IPS-15b (cell line): Measurements from ENCODE around the gene SH2D2A.

Source experiments
- H3K27me3 ChIP-seq: one replicate; pipeline ENCODE4 v1.6.1; 2013; ENCODE audit warnings: low read length; ENCODE audit not compliant: control insufficient read depth, insufficient read depth
- H3K36me3 ChIP-seq: one replicate; pipeline ENCODE4 v1.6.1; 2013; ENCODE audit warnings: low read length; ENCODE audit not compliant: control insufficient read depth, insufficient read depth
- H3K4me1 ChIP-seq: one replicate; pipeline ENCODE4 v1.6.1; 2013; ENCODE audit warnings: mild to moderate bottlenecking, low read length; ENCODE audit not compliant: control insufficient read depth, insufficient read depth
- H3K4me3 ChIP-seq: one replicate; pipeline ENCODE4 v1.5.1; 2013; ENCODE audit warnings: low read depth, low read length
- H3K9ac ChIP-seq: one replicate; pipeline ENCODE4 v1.6.1; 2013; ENCODE audit warnings: low read depth, mild to moderate bottlenecking, low read length
- H3K9me3 ChIP-seq: one replicate; pipeline ENCODE4 v1.6.1; 2013; ENCODE audit warnings: mild to moderate bottlenecking, low read length; ENCODE audit not compliant: control insufficient read depth, insufficient read depth

Gene SH2D2A

DNA sequence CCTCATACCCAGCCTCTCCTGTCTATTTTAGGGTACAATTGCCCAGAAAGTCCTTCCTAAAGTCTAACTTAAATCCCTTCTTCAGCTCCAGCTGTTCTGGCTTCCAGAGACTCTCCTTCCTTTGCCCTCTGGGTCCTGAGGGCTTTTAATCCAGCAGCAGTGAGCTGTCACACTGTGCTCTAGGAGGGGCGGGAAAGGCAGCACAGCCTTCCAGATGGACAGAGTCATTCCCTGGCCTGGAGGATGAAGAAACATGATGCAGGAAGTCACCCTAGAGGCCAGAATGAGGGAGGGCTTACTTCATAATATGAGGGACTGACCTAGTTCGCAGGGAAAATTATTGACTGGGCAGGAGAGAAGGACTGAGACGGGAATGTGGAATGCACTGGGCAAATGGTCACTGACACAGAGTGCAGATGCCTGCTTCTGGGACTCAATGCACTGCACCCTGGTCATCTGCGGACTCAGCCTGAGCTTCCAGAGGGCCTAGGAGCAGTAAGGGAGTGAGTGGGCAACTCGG lies 1.3 kb downstream of the SH2D2A start:
- peaks cover 7% of the 10 kb centered on the region for H3K4me1 ChIP-seq
- H3K27me3 ChIP-seq = peaks cover 55% of the 10 kb centered on the region
- H3K36me3 ChIP-seq = no peaks in the 10 kb centered on the region
- no peaks in the 10 kb centered on the region for H3K9me3 ChIP-seq
- no peak overlapping the region for H3K9ac ChIP-seq
- no peak overlapping the region for H3K4me3 ChIP-seq

- H3K4me3 ChIP-seq = peak overlapping the region; percentile 62
- no peaks in the 10 kb centered on the region for H3K9me3 ChIP-seq
- H3K4me1 ChIP-seq = peaks cover 7% of the 10 kb centered on the region
- peaks cover 55% of the 10 kb centered on the region for H3K27me3 ChIP-seq
- no peaks in the 10 kb centered on the region for H3K36me3 ChIP-seq
- H3K9ac ChIP-seq = peak overlapping the region; percentile 8
These were observed 1.9 kb downstream of the SH2D2A start for GRCh38 chr1:156814571-156815260.

GRCh38 chr1:156813750-156814570 lies 2.7 kb downstream of the SH2D2A start:
- no peaks in the 10 kb centered on the region for H3K36me3 ChIP-seq

DNA sequence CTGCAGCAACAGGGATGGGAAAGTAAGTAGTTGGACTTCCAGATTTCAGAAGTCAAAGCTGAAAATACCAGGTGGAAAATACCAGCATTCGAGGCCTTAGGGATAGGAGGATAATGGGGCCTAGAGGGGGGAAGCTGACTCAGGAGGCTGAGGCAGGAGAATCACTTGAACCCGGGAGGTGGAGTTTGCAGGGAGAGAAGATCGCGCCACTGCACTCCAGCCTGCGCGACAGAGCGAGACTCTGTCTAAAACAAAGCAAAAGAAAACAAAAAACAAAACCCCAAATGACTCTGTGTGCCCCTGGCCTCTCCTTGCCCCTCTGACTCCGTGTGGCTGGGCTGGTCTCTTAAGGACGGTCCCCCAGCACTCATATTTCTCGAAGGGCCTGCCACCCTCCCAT lies 3.4 kb downstream of the SH2D2A start:
- H3K36me3 ChIP-seq = no peaks in the 10 kb centered on the region
- peak overlapping the region; percentile 66 for H3K9ac ChIP-seq
- no peaks in the 10 kb centered on the region for H3K9me3 ChIP-seq
- H3K4me3 ChIP-seq = peak overlapping the region; percentile 62
- peaks cover 7% of the 10 kb centered on the region for H3K4me1 ChIP-seq
- H3K27me3 ChIP-seq = peaks cover 54% of the 10 kb centered on the region

More at GRCh38 chr1:156813750-156814570, 2.7 kb downstream of the SH2D2A start:
- Histone ChIP-seq H3K4me3 (peak overlapping the region; percentile 62), H3K9ac (peak overlapping the region; percentile 66), H3K9me3 (no peaks in the 10 kb centered on the region), H3K4me1 (peaks cover 7% of the 10 kb centered on the region), H3K27me3 (peaks cover 55% of the 10 kb centered on the region)

GRCh38 chr1:156812293-156812990 lies 4.2 kb downstream of the SH2D2A start:
- H3K27me3 ChIP-seq = peaks cover 53% of the 10 kb centered on the region
- no peak overlapping the region for H3K9ac ChIP-seq
- H3K36me3 ChIP-seq = no peaks in the 10 kb centered on the region
- H3K9me3 ChIP-seq = no peaks in the 10 kb centered on the region
- peaks cover 7% of the 10 kb centered on the region for H3K4me1 ChIP-seq
- H3K4me3 ChIP-seq = no peak overlapping the region

- Histone ChIP-seq H3K27me3 (peaks cover 48% of the 10 kb centered on the region), H3K9me3 (no peaks in the 10 kb centered on the region), H3K4me1 (peaks cover 7% of the 10 kb centered on the region), H3K9ac (no peak overlapping the region), H3K36me3 (no peaks in the 10 kb centered on the region), H3K4me3 (no peak overlapping the region)
These were observed 5.5 kb downstream of the SH2D2A start for GRCh38 chr1:156811168-156811567.

GRCh38 chr1:156809711-156810366 lies 6.8 kb downstream of the SH2D2A start:
- no peak overlapping the region for H3K9ac ChIP-seq
- no peak overlapping the region for H3K4me3 ChIP-seq
- H3K36me3 ChIP-seq = peaks cover under 1% of the 10 kb centered on the region
- peaks cover 35% of the 10 kb centered on the region for H3K27me3 ChIP-seq
- no peaks in the 10 kb centered on the region for H3K9me3 ChIP-seq
- peaks cover 7% of the 10 kb centered on the region for H3K4me1 ChIP-seq

- Histone ChIP-seq H3K36me3 (peaks cover 3% of the 10 kb centered on the region), H3K4me3 (no peak overlapping the region), H3K4me1 (peaks cover 3% of the 10 kb centered on the region), H3K9me3 (no peaks in the 10 kb centered on the region), H3K27me3 (peaks cover 29% of the 10 kb centered on the region), H3K9ac (no peak overlapping the region)
These were observed 7.4 kb downstream of the SH2D2A start for GRCh38 chr1:156809281-156809680.

GRCh38 chr1:156808186-156809030 lies 8.2 kb downstream of the SH2D2A start:
- Histone ChIP-seq H3K9me3 (no peaks in the 10 kb centered on the region), H3K4me3 (no peak overlapping the region), H3K36me3 (peaks cover 3% of the 10 kb centered on the region), H3K4me1 (peaks cover 1% of the 10 kb centered on the region), H3K27me3 (peaks cover 25% of the 10 kb centered on the region), H3K9ac (no peak overlapping the region)

DNA sequence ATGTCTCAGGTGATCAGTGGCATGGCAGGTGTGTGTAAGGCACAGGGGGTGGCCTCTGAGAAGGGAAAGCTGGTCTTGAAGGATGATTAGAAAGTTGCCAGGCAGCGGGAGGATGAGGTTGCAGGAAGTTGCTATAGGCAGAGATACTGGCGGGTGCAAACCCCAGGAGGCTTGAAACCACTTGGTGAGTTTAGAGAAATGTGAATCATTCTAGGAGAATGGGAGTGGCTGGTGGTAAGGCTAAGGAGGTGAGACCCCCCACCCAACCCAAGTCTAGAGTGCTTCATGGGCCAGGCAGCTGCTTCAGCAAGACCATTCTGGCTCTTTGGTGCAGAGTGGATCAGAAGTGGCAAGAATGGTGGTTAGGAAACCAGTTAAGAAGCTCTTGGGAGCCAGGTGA lies 9.0 kb downstream of the SH2D2A start:
- Histone ChIP-seq H3K27me3 (peaks cover 17% of the 10 kb centered on the region), H3K9ac (no peak overlapping the region), H3K4me3 (no peak overlapping the region), H3K4me1 (no peaks in the 10 kb centered on the region), H3K9me3 (no peaks in the 10 kb centered on the region), H3K36me3 (peaks cover 3% of the 10 kb centered on the region)
